HG03432 (cell line): Measurements from ENCODE around the gene VIP.
"Not testable (repeated sequence)": the region's sequence is repeated elsewhere in the genome, so short reads cannot be mapped to it uniquely, and the experiment has no call there.

Experiments
- ATAC-seq: cut with Tn5 transposase; IDR thresholded peaks from one replicate; pipeline ENCODE4 v1.9.1; 2021; ENCODE audit warnings: mild to moderate bottlenecking, moderate library complexity; ENCODE audit not compliant: unreplicated experiment

VIP gene

DNA sequence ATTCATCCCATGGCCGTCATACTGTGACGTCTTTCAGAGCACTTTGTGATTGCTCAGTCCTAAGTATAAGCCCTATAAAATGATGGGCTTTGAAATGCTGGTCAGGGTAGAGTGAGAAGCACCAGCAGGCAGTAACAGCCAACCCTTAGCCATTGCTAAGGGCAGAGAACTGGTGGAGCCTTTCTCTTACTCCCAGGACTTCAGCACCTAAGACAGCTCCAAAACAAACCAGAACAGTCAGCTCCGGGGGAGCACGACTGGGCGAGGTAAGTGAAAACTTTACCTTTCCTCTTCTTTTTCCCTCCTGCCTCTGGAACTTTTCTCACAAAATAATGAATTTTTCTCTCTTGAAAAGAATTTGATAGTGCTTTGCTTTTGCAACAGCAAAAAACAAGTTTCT, at the start of gene VIP:
TSS of gene VIP (plus strand) at position 104 of the 400 bp plus-strand sequence. CDS start 1,381 bp downstream, outside the sequence.
- no peak for ATAC-seq

DNA sequence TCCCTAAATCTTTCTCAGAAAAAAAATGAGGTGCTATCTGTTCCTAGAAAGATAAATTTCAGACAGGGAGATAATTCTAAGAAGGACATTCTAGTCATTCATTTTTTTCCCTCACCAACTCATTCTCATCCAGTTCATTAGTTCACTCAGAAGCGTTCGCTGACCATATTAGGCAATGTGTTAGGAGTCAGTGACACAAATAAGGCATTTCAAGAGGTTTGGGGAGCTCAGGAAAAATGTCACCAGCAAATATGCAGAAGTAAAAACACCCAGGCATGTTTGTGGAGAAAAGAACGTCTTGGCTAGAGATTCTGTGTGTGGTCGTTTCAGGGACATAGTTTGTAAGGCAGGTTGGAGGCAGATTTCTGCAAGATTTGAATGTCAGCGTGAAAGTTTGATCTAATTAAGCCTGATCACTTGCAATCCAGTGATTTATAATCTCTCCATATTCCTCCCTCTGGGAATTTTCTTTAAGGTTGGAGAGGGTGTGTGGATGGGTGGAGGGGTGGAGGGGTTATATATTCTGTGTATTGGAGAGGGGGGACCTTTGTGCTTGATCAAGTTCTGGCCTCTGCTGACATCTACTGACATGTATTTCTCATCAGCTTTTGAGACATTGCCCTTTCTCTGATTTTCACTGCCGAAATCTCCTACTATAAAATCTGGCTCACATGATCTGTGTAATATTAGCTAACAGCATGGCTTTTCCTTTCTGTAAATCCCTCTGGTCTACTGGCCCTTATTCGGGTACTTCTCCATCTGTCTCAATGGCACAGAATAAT, 49.3 kb upstream of the VIP start:
- no peak for ATAC-seq

GRCh38 chr6:152701863-152702401, 48.7 kb upstream of the VIP start:
- ATAC-seq = no peak

- ATAC-seq = not testable (repeated sequence)
Observed at GRCh38 chr6:152703750-152704149, 46.8 kb upstream of the VIP start.

DNA sequence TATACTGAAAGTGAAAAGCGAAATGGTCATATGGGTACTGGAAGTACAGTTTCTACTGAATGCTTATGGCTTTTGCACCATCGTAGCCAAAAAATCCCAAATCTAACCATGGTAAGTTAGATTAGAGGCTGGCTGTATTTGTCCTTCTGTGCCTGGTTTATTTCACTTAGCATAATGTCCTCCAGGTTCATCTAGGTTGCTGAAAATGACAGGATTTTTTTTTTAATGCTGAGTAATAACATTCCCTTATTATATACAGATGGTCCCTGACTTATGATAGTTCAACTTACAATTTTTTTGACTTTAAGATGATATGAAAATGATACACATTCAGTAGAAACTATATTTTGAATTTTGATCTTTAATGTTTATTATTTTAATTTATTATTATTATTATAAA, 45.3 kb upstream of the VIP start:
- no peak for ATAC-seq

DNA sequence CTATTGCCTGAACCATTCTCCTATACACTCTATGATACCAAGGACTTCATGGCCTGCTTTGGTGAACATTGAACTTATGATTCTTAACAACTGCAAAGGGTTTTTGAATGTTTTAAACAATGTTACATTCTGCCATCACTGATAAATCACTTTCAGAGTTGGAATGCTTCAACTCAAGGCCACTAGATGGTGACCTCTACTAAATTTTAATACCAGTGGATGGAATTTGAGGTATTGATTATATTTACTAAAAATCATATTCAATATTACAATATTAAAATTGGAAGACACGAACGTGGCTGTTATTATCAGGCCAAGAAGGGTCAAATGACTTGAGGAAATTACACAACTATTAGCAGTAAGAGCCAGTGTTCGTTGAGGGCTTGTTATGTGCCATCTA, 34.3 kb upstream of the VIP start:
- ATAC-seq = no peak

GRCh38 chr6:152720974-152721373, 29.6 kb upstream of the VIP start:
- ATAC-seq = peak; percentile 43

GRCh38 chr6:152721956-152722355, 28.6 kb upstream of the VIP start:
- no peak for ATAC-seq

DNA sequence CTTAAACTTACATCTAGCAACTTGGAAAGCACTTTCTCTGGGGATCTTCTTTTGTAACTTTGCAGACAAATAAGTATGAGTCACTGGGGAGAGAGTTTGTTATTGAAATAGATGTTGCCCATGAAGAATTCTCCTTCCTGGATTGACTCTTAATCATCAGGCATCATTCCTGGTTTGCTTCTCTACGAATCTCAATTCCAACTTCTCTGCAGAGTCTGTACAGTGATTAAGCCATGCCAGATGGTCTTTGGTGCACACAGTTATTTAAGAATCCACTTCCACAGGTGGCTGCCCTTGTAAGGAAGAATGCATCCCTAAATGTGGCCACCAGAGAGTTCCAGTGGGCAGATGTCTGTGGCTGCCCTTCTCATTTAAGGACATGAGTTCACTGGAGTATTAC, 27.2 kb upstream of the VIP start:
- ATAC-seq = no peak

- ATAC-seq = no peak
Observed at GRCh38 chr6:152726313-152726712, 24.3 kb upstream of the VIP start.

DNA sequence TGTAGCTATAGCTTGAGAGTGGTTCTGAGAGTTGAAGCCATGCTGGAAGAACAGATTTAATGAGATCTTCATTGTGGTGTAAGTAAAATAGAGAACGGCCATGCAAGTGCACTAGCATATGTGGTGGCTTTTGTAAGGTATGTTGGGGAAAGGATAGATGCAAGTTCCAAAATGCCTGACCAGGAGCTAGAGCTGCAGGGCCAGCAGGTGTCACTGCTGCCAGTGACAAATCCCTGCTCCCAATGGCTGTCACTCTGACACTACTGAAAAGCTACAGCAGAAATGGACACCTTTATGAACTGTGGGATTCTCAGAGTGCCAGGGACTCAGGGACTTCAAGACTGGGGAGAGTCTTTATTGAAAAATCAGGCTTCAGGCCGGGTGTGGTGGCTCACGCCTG, 23.1 kb upstream of the VIP start:
- no peak for ATAC-seq

DNA sequence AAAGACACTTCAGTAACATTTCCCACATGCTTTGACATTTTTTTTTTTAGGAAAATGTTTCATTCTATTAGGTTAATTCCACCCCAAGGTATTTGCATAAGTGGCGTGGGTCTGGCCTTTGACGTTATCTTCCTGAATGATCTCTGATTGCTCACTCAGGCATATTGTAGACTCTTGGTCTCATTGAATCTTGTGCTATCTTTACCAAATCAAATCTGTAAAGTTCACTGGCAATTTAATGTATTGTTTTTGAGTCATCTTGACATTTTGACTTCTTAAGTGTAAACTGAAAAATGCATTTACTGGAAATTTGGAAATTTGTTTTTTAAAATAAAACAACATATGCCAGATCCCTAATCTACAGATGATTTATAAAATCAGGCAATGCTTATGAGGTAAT, 16.0 kb upstream of the VIP start:
- no peak for ATAC-seq

DNA sequence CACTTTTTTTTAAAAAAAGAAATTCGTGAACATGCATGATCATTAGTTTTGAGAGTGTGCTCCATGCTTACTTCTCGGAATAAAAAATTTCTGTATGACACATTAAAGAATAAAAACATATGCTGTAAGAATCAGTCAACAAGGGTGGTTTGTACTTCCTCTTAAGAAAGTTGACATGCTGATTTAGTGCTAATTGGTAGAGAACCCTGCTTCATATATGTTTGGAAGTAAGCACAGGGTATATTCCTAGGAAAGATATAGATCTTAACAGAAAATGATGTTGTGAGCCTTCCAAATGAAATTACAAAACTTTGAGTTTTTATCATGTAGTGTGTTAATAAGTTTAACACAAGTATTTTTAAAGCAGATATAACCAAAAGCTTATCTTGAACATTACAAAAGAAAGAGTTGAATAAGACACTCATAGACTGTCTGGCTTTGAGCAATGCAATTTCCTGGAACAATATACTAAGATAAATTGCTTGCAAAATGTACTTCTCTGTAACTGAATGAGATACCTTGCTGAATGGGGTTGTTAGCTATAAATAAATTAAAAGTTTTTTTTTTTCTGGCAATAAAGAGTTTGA, 13.8 kb upstream of the VIP start:
- ATAC-seq = no peak

DNA sequence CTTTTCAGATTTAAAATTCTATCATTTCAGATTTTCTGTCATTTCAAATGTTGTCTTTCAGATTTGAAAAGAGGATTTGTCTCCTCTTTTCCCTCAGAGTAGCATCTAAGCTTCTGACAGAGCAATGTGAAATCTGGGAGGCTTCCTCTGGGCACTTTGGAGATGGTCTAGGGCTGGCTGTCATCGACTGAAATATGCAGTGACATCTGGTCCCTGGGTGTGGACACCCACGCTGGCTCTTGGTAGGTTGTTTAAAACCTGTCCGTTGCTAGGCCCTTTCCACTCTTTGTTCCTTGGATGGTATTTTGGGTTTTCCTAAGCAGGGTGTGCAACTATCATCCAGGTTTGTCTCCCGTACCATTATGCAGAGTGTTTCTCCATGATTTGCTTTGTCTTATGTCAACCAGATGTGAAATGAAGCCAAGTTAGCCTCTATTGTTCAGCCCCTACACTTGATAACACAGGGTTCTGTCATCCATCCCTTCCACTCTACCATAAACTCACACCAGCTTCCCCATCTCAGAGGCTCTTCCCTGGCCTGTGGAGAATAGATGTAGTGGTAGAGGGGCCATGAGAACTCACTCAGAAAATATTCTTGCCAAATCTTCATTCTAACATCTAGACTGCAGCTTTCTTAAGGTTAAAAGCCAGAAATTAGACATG, 5.0 kb upstream of the VIP start:
- ATAC-seq = no peak

DNA sequence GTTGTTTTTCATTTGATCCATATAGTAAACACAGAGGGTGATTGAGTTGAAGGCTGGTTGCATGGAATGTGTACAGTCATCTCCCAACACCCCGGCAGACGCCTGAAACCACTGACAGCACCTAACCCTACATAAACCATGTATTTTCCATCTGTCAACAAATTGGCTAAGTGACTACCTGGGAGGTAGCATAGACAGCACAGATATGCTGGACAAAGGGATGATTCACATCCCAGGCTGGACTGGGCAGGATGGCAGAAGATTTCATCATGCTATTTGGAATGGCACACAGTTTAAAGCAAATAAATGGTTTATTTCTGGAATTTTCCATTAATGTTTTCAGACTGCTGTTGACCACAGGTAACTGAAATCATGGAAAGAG, 4.4 kb upstream of the VIP start:
- ATAC-seq = no peak

- ATAC-seq = no peak
Observed at GRCh38 chr6:152748843-152749242, 1.8 kb upstream of the VIP start.

GRCh38 chr6:152749336-152749735, 1.3 kb upstream of the VIP start:
- ATAC-seq = no peak

- no peak for ATAC-seq
Observed at GRCh38 chr6:152765331-152765730, 14.7 kb downstream of the VIP start.

DNA sequence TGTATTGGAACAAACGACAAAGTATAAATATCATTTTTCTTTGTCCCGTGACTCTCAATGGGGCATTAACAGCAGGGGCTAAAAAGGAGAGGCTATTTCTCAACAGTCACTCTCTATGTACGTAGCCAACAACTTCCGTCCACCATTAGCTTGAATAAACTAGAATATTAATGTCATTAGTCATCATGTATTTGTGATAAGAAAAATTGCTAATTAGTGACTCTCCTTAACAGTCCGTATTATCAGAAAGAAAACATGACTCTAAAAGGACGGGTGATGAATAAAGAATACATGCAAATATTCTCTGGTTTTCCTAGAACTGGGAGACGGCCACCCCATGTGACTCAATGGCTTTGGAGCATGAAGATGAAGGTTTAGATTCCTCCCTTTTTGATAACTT, 18.6 kb downstream of the VIP start:
- ATAC-seq = no peak

DNA sequence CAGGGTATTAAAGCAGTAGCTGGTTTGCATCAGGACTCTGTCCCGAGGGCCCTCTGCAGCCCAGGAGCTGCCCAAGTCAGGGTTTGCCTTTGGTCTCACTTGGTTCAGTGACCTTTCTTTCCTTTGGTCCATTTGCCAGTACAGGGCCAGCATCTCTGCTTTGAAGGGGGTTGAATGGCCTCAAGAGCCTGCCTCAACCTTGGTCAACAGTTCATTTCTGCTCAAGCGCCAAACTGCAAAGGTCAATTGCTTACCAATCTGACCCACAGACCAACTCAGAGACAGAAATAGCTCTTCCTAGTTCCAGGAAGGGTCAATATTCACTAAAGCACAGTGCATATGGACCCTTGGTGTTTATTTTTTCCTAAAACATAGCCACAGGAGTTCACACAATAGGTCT, 19.4 kb downstream of the VIP start:
- no peak for ATAC-seq

GRCh38 chr6:152771061-152771687, 20.6 kb downstream of the VIP start:
- ATAC-seq = no peak

- ATAC-seq = no peak
Observed at GRCh38 chr6:152775428-152775827, 24.8 kb downstream of the VIP start.
